Thoracic aorta (tissue), 2 donors: ENCODE measurements around the gene PPP2R5C. TPM values are rescaled to one million over a fixed set of nuclear protein-coding genes. Genes with fewer than 3 reads are reported as not detected.

Source experiments
- ATAC-seq: fragments of 150-250 bp; one replicate; pipeline ENCODE4 v1.8.0; 2017; ENCODE audit warnings: low read depth; ENCODE audit not compliant: insufficient number of reproducible peaks, low FRiP score
- DNase-seq: peaks from one replicate; pipeline ENCODE4 v3.0.0-alpha.2; 2020; ENCODE audit warnings: low spot score
- H3K27ac ChIP-seq, 2 donors: fragments of 200-600 bp; sonication (generic); 1 replicate in 1 of 2; 2 replicates in 1 of 2; pipeline ENCODE4 v1.5.1; 2016; ENCODE audit warnings: mild to moderate bottlenecking in 2 of 2, moderate library complexity in 2 of 2
- H3K27me3 ChIP-seq: fragments of 200-600 bp; sonication (generic); replicated peaks from 2 replicates; pipeline ENCODE4 v1.6.0; 2016; ENCODE audit warnings: mild to moderate bottlenecking; ENCODE audit not compliant: insufficient read depth
- H3K36me3 ChIP-seq: fragments of 200-600 bp; sonication (generic); one replicate; pipeline ENCODE4 v1.5.1; 2016
- H3K4me1 ChIP-seq, 2 donors: fragments of 200-600 bp; sonication (generic); 1 replicate in 1 of 2; 2 replicates in 1 of 2; pipeline versions ENCODE4 v1.5.1 to v1.6.0; 2016; ENCODE audit warnings: low read depth in 2 of 2, mild to moderate bottlenecking in 1 of 2; ENCODE audit not compliant: control insufficient read depth in 1 of 2
- H3K4me3 ChIP-seq: fragments of 200-600 bp; sonication (generic); 2 replicates; pipeline ENCODE4 v1.5.1; 2016; ENCODE audit warnings: mild to moderate bottlenecking
- H3K9me3 ChIP-seq: fragments of 200-600 bp; sonication (generic); 2 replicates; pipeline ENCODE4 v1.5.1; 2016
- CTCF ChIP-seq: fragments of 200-600 bp; sonication (generic); IDR thresholded peaks from one replicate; pipeline ENCODE4 v1.5.1; 2019; ENCODE audit warnings: antibody characterized with exemption
- total RNA-seq, 2 donors: library from RNA; depleted of rRNA; stranded (reverse); fragments of >200 nt; gene quantifications; one replicate each; pipeline versions ENCODE4 v1.1.0 to v1.2.3, GENCODE V29; 2016

Gene PPP2R5C
- total RNA-seq, 2 donors from 2014 or later = 97.2 to 341 TPM

GRCh38 chr14:101950100-101950499, 188.6 kb downstream of the PPP2R5C start:
- Histone ChIP-seq H3K27me3 (no peaks in the 10 kb centered on the region), H3K4me1 (peaks cover 10 to 11% of the 10 kb centered on the region in 2 donors), H3K4me3 (no peak overlapping the region), H3K36me3 (no peaks in the 10 kb centered on the region), H3K27ac (no peak overlapping the region), H3K9me3 (no peaks in the 10 kb centered on the region)
- no peak for ATAC-seq
- TF ChIP-seq CTCF = no peak
- DNase-seq = no peak

- Histone ChIP-seq H3K4me3 (no peak overlapping the region), H3K27ac (no peak overlapping the region), H3K36me3 (no peaks in the 10 kb centered on the region), H3K4me1 (peaks cover 10 to 11% of the 10 kb centered on the region in 2 donors), H3K27me3 (no peaks in the 10 kb centered on the region), H3K9me3 (no peaks in the 10 kb centered on the region)
- ATAC-seq = no peak
- no peak for TF ChIP-seq CTCF
- no peak for DNase-seq
Observed at GRCh38 chr14:101950516-101951215, 189.2 kb downstream of the PPP2R5C start.

GRCh38 chr14:101953151-101953550, 191.6 kb downstream of the PPP2R5C start:
- no peaks in the 10 kb centered on the region for H3K27me3 ChIP-seq

GRCh38 chr14:101954501-101954900, 193.0 kb downstream of the PPP2R5C start:
- DNase-seq = no peak
- no peaks in the 10 kb centered on the region for H3K9me3 ChIP-seq
- H3K27me3 ChIP-seq = no peaks in the 10 kb centered on the region
- no peak for ATAC-seq
- no peak for TF ChIP-seq CTCF
- H3K4me3 ChIP-seq = no peak overlapping the region
- no peak overlapping the region for H3K27ac ChIP-seq
- H3K36me3 ChIP-seq = no peaks in the 10 kb centered on the region
- peaks cover 0 to under 1% of the 10 kb centered on the region in 2 donors for H3K4me1 ChIP-seq

More at GRCh38 chr14:101953151-101953550, 191.6 kb downstream of the PPP2R5C start:
- H3K27ac ChIP-seq = no peak overlapping the region
- peaks cover 7 to 10% of the 10 kb centered on the region in 2 donors for H3K4me1 ChIP-seq
- H3K36me3 ChIP-seq = no peaks in the 10 kb centered on the region
- ATAC-seq (no peak), DNase-seq (no peak)
- no peaks in the 10 kb centered on the region for H3K9me3 ChIP-seq
- TF ChIP-seq CTCF = no peak
- H3K4me3 ChIP-seq = no peak overlapping the region

- no peaks in the 10 kb centered on the region for H3K36me3 ChIP-seq
- TF ChIP-seq CTCF = no peak
- H3K4me1 ChIP-seq = no peaks in the 10 kb centered on the region
- no peak overlapping the region for H3K27ac ChIP-seq
- H3K4me3 ChIP-seq = no peak overlapping the region
- ATAC-seq (no peak), DNase-seq (no peak)
- no peaks in the 10 kb centered on the region for H3K9me3 ChIP-seq
- H3K27me3 ChIP-seq = no peaks in the 10 kb centered on the region
Observed at GRCh38 chr14:101955695-101956161, 194.2 kb downstream of the PPP2R5C start.
